ENCODE measurements around the gene OSBPL7. TPM values are rescaled to one million over a fixed set of nuclear protein-coding genes. Genes with fewer than 3 reads are reported as not detected.

Gene OSBPL7
- total and polyA plus RNA-seq, 4 donors, result 0.51 to 2.4 (median 1.4) TPM

- WGBS, result 55% methylated on average over 6 of the region's 6 CpGs
- Histone ChIP-seq H3K27ac (ENCODE audit: low read depth in 1 of 2, low read length in 2 of 2) (no peak overlapping the region), H3K27me3 (ENCODE audit: control insufficient read depth in 4 of 4, insufficient read depth in 4 of 4, low read length in 3 of 4) (no peaks in the 10 kb centered on the region), H3K4me3 (ENCODE audit: low read depth in 1 of 3, low read length in 3 of 3) (no peak overlapping the region), H3K4me1 (ENCODE audit: control insufficient read depth in 4 of 4, insufficient read depth in 4 of 4, low read length in 3 of 4) (no peaks in the 10 kb centered on the region), H3K9me3 (ENCODE audit: control insufficient read depth in 4 of 4, low read length in 3 of 4) (no peaks in the 10 kb centered on the region), H3K36me3 (ENCODE audit: control insufficient read depth in 4 of 4, insufficient read depth in 3 of 4, low read depth in 1 of 4, low read length in 3 of 4) (peaks cover 0 to under 1% (median 0%) of the 10 kb centered on the region in 4 donors), H3K9ac (ENCODE audit: low read depth in 1 of 2, low read length in 2 of 2) (no peak overlapping the region)
- no peak for TF ChIP-seq FOXA2 (IDR thresholded peaks at IDR 0.05)
- TF ChIP-seq CTCF (IDR thresholded peaks at IDR 0.05; ENCODE audit: low read depth, low read length, missing input control), result no peak
- TF ChIP-seq EGR1 (IDR thresholded peaks at IDR 0.05; ENCODE audit: low read depth in 2 of 2), result no peak
- TF ChIP-seq NR2F2 (IDR thresholded peaks at IDR 0.05), result no peak
- TF ChIP-seq ZBTB33 (IDR thresholded peaks at IDR 0.05), result no peak
- no peak for TF ChIP-seq RXRA (IDR thresholded peaks at IDR 0.05)
- no peak for TF ChIP-seq REST (IDR thresholded peaks at IDR 0.05)
- no peak for TF ChIP-seq YY1 (IDR thresholded peaks at IDR 0.05)
- DNase-seq (ENCODE audit: low spot score), result no peak
Observed at GRCh38 chr17:47801906-47802305, 19.7 kb downstream of the OSBPL7 start.

GRCh38 chr17:47801176-47801765 is 20.3 kb downstream of the OSBPL7 start:
- Histone ChIP-seq H3K9ac (ENCODE audit: low read depth in 1 of 2, low read length in 2 of 2) (no peak overlapping the region), H3K36me3 (ENCODE audit: control insufficient read depth in 4 of 4, insufficient read depth in 3 of 4, low read depth in 1 of 4, low read length in 3 of 4) (no peaks in the 10 kb centered on the region), H3K27ac (ENCODE audit: low read depth in 1 of 2, low read length in 2 of 2) (no peak overlapping the region), H3K4me1 (ENCODE audit: control insufficient read depth in 4 of 4, insufficient read depth in 4 of 4, low read length in 3 of 4) (no peaks in the 10 kb centered on the region), H3K27me3 (ENCODE audit: control insufficient read depth in 4 of 4, insufficient read depth in 4 of 4, low read length in 3 of 4) (no peaks in the 10 kb centered on the region), H3K4me3 (ENCODE audit: low read depth in 1 of 3, low read length in 3 of 3) (no peak overlapping the region), H3K9me3 (ENCODE audit: control insufficient read depth in 4 of 4, low read length in 3 of 4) (no peaks in the 10 kb centered on the region)
- 84% methylated on average over 4 of the region's 4 CpGs for WGBS
- no peak for DNase-seq (ENCODE audit: low spot score)
- TF ChIP-seq ATF3 (IDR thresholded peaks at IDR 0.05) (no peak), SP1 (IDR thresholded peaks at IDR 0.05) (no peak), FOXA1 (IDR thresholded peaks at IDR 0.05) (no peak), EGR1 (IDR thresholded peaks at IDR 0.05; ENCODE audit: low read depth in 2 of 2) (no peak), TAF1 (conservative IDR thresholded peaks at IDR 0.05) (no peak), MAX (IDR thresholded peaks at IDR 0.05) (no peak), NR2F2 (IDR thresholded peaks at IDR 0.05) (no peak), ZBTB33 (IDR thresholded peaks at IDR 0.05) (no peak), GABPA (IDR thresholded peaks at IDR 0.05 in 1 of 2, conservative IDR thresholded peaks at IDR 0.05 in 1 of 2) (no peak), HNF4G (IDR thresholded peaks at IDR 0.05) (no peak), CTCF (IDR thresholded peaks at IDR 0.05; ENCODE audit: low read depth, low read length, missing input control) (no peak), RXRA (IDR thresholded peaks at IDR 0.05) (no peak), FOXA2 (IDR thresholded peaks at IDR 0.05) (no peak), HNF4A (conservative IDR thresholded peaks at IDR 0.05) (no peak), JUND (IDR thresholded peaks at IDR 0.05) (no peak)

Data from liver (tissue), 9 donors.